Coronary artery (tissue), 2 donors: ENCODE results near the gene SEZ6L.

Experiments used
- DNase-seq: peaks from one replicate; pipeline ENCODE4 v3.0.0-alpha.2; 2017; ENCODE audit warnings: low spot score
- H3K27ac ChIP-seq, 2 donors: fragments of 200-600 bp; sonication (generic); one replicate each; pipeline ENCODE4 v1.5.1; 2016 to 2019
- H3K4me3 ChIP-seq: fragments of 200-600 bp; sonication (generic); 2 replicates; pipeline ENCODE4 v1.5.1; 2016; ENCODE audit warnings: mild to moderate bottlenecking, moderate library complexity
- CTCF ChIP-seq: fragments of 200-600 bp; sonication (generic); IDR thresholded peaks from one replicate; pipeline ENCODE4 v1.5.1; 2019; ENCODE audit warnings: antibody characterized with exemption

Gene SEZ6L

DNA sequence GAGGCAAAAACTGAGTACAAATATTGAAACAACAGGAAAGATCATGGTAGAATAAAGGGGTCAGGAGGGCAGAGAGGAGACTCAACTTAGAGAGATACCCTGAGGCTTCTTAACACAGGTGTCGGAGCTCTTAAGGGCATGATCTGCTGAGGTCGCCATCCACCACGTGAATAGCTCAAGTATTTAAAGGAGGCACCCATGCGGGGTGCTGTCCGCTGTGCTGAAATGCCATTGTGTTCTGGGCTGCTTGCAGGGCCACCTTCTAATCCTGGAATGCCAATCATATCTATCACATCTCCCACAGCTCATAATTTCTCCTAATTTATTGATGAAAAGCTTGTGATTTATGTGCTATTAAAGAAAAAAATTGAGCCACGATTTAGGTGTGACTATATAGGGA lies 90.2 kb downstream of the SEZ6L start:
- no peak overlapping the region for H3K4me3 ChIP-seq
- no peak for TF ChIP-seq CTCF
- no peak for DNase-seq
- H3K27ac ChIP-seq: no peak overlapping the region

GRCh38 chr22:26264162-26264561 lies 94.9 kb downstream of the SEZ6L start:
- DNase-seq: no peak
- H3K4me3 ChIP-seq: no peak overlapping the region
- H3K27ac ChIP-seq: no peak overlapping the region
- TF ChIP-seq CTCF: no peak

DNA sequence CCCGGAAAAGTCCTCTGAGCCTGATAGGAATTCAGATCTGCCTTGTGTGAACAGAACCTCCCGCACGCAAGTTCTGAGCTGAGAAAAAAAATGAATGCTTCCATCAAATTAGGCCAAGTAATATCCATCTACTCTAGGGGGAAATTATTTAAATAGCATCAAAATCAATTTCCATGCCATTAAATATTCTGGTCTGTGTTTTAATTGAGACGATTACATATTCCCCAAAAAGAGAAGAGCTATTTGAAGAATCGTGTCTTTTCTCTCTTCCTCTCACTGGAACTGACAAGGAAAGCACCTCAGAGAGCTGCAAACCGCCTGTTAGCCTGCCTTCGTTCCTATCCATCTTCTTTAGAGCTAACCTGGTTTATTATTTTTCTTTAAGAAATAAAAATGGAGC lies 96.0 kb downstream of the SEZ6L start:
- H3K27ac ChIP-seq: no peak overlapping the region
- no peak overlapping the region for H3K4me3 ChIP-seq
- DNase-seq: no peak
- no peak for TF ChIP-seq CTCF

DNA sequence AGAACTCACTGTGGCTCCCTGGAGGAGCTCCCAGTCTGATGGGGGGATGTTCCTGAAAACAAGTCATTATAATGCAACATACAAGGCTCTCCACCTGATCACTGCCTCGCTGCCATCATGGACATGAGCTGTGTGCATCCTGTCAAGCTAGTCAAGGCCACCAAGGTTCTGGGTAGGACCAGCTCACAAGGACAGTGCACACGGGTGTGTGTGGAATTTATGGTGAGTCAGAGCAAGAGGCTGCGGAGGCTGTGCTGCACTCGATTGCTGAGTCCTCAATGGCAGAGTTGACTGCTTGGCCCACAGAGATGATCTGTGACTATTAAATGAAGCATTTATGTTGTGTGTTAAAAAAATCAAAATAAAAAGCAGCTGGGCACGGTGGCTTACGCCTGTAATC lies 96.6 kb downstream of the SEZ6L start:
- Histone ChIP-seq H3K4me3 (no peak overlapping the region), H3K27ac (no peak overlapping the region)
- no peak for DNase-seq
- no peak for TF ChIP-seq CTCF

- no peak overlapping the region for H3K27ac ChIP-seq
- no peak for TF ChIP-seq CTCF
- no peak overlapping the region for H3K4me3 ChIP-seq
- DNase-seq: no peak
Observed at GRCh38 chr22:26267856-26268255, 98.6 kb downstream of the SEZ6L start.

GRCh38 chr22:26269572-26269971 lies 100.3 kb downstream of the SEZ6L start:
- no peak overlapping the region for H3K4me3 ChIP-seq
- TF ChIP-seq CTCF: no peak
- no peak for DNase-seq
- no peak overlapping the region for H3K27ac ChIP-seq

- H3K27ac ChIP-seq: no peak overlapping the region
- no peak for DNase-seq
- no peak for TF ChIP-seq CTCF
- H3K4me3 ChIP-seq: no peak overlapping the region
Observed at GRCh38 chr22:26271427-26271826, 102.2 kb downstream of the SEZ6L start.
